Measurements from ENCODE around the gene CFAP46.
"Not testable (repeated sequence)": the region's sequence is repeated elsewhere in the genome, so short reads cannot be mapped to it uniquely, and the experiment has no call there.

- not testable (repeated sequence) for TF ChIP-seq RARB (CRISPR knock-in tag; IDR thresholded peaks at IDR 0.05); ARNTL (CRISPR knock-in tag; IDR thresholded peaks at IDR 0.05; ENCODE audit: borderline replicate concordance, low read depth); BACH2 (CRISPR knock-in tag; IDR thresholded peaks at IDR 0.05; ENCODE audit: borderline replicate concordance); TOX (CRISPR knock-in tag; IDR thresholded peaks at IDR 0.05; ENCODE audit: borderline replicate concordance)
Observed at GRCh38 chr10:132964707-132965410, 22.5 kb upstream of the CFAP46 start.

Measured in SK-N-SH treated with all-trans-retinoic acid at 6 μM for 48 hours (cell line).